Measurements from ENCODE around the gene POLR1H. TPM values are rescaled to one million over a fixed set of nuclear protein-coding genes. Genes with fewer than 3 reads are reported as not detected.

The POLR1H gene
- polyA plus RNA-seq, 1 donor from 2014 or later, result 51.4 TPM

DNA sequence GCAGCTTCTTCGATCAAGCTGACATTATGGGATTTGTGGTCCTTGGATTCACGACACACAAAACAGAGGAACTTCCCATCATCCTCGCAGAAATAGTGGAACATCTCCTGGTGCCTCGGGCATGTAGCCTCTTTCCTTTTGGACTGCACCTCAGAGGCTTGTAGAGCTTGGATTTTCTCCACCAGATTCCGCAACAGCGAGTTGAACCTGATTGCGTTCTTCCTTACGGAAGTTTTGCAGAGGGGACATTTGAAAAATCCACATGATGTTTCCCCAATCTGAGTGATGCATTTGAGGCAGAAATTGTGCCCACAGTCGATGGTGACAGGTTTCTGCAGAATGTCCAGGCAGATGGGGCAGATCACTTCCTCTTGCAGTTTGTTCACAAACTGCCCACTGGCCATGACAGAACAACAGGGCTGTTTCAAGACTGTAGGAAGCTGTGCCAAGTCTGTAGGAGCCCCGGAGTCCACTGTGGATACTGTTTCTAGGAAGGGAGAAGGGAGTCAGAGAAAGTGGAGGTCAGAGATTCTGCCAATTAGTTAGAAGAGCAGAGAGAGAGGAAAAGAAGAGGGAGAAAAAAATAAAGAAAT lies 51.4 kb downstream of the POLR1H start:
- H3K79me2 ChIP-seq (replicated peaks; ENCODE audit: insufficient read depth, low read length), result no peaks in the 10 kb centered on the region
- TF ChIP-seq EZH2 (IDR thresholded peaks at IDR 0.05; ENCODE audit: borderline replicate concordance, insufficient read depth, low read length, poor library complexity, severe bottlenecking) (no peak), POLR2AphosphoS5 (IDR thresholded peaks at IDR 0.05) (no peak), SMC3 (conservative IDR thresholded peaks at IDR 0.05; ENCODE audit: poor library complexity) (no peak), TAF1 (IDR thresholded peaks at IDR 0.05; ENCODE audit: low read depth) (no peak), EP300 (conservative IDR thresholded peaks at IDR 0.05; ENCODE audit: poor library complexity, severe bottlenecking) (no peak), MXI1 (conservative IDR thresholded peaks at IDR 0.05; ENCODE audit: poor library complexity, severe bottlenecking) (no peak), RAD21 (conservative IDR thresholded peaks at IDR 0.05) (no peak)
- TF ChIP-seq, protein P1, sequence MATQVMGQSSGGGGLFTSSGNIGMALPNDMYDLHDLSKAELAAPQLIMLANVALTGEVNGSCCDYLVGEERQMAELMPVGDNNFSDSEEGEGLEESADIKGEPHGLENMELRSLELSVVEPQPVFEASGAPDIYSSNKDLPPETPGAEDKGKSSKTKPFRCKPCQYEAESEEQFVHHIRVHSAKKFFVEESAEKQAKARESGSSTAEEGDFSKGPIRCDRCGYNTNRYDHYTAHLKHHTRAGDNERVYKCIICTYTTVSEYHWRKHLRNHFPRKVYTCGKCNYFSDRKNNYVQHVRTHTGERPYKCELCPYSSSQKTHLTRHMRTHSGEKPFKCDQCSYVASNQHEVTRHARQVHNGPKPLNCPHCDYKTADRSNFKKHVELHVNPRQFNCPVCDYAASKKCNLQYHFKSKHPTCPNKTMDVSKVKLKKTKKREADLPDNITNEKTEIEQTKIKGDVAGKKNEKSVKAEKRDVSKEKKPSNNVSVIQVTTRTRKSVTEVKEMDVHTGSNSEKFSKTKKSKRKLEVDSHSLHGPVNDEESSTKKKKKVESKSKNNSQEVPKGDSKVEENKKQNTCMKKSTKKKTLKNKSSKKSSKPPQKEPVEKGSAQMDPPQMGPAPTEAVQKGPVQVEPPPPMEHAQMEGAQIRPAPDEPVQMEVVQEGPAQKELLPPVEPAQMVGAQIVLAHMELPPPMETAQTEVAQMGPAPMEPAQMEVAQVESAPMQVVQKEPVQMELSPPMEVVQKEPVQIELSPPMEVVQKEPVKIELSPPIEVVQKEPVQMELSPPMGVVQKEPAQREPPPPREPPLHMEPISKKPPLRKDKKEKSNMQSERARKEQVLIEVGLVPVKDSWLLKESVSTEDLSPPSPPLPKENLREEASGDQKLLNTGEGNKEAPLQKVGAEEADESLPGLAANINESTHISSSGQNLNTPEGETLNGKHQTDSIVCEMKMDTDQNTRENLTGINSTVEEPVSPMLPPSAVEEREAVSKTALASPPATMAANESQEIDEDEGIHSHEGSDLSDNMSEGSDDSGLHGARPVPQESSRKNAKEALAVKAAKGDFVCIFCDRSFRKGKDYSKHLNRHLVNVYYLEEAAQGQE (IDR thresholded peaks at IDR 0.05; ENCODE audit: borderline replicate concordance), result no peak
- TF ChIP-seq, protein P2, sequence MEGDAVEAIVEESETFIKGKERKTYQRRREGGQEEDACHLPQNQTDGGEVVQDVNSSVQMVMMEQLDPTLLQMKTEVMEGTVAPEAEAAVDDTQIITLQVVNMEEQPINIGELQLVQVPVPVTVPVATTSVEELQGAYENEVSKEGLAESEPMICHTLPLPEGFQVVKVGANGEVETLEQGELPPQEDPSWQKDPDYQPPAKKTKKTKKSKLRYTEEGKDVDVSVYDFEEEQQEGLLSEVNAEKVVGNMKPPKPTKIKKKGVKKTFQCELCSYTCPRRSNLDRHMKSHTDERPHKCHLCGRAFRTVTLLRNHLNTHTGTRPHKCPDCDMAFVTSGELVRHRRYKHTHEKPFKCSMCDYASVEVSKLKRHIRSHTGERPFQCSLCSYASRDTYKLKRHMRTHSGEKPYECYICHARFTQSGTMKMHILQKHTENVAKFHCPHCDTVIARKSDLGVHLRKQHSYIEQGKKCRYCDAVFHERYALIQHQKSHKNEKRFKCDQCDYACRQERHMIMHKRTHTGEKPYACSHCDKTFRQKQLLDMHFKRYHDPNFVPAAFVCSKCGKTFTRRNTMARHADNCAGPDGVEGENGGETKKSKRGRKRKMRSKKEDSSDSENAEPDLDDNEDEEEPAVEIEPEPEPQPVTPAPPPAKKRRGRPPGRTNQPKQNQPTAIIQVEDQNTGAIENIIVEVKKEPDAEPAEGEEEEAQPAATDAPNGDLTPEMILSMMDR (IDR thresholded peaks at IDR 0.05; ENCODE audit: poor library complexity, severe bottlenecking), result no peak
- H3K9me2 ChIP-seq (ENCODE audit: insufficient read depth, low read length), result no peaks in the 10 kb centered on the region
- no peak overlapping the region for H3K4me2 ChIP-seq (ENCODE audit: low read length)
- no peak overlapping the region for H3K4me3 ChIP-seq (ENCODE audit: low read length)
- H3K27me3 ChIP-seq (ENCODE audit: insufficient read depth, low read depth, low read length), result peaks cover 26% of the 10 kb centered on the region
- no peaks in the 10 kb centered on the region for H4K20me1 ChIP-seq (ENCODE audit: insufficient read depth)
- H3K27ac ChIP-seq (ENCODE audit: low read length), result no peak overlapping the region
- H3F3A ChIP-seq (ENCODE audit: insufficient read depth, low read length, poor library complexity, severe bottlenecking), result no peaks in the 10 kb centered on the region
- no peak overlapping the region for H3K9ac ChIP-seq (ENCODE audit: low read length)
- no peak overlapping the region for H2AFZ ChIP-seq (ENCODE audit: low read depth, low read length)
- no peaks in the 10 kb centered on the region for H3K9me3 ChIP-seq (ENCODE audit: low read length)
- no peaks in the 10 kb centered on the region for H3K36me3 ChIP-seq (ENCODE audit: insufficient read depth, low read length)

DNA sequence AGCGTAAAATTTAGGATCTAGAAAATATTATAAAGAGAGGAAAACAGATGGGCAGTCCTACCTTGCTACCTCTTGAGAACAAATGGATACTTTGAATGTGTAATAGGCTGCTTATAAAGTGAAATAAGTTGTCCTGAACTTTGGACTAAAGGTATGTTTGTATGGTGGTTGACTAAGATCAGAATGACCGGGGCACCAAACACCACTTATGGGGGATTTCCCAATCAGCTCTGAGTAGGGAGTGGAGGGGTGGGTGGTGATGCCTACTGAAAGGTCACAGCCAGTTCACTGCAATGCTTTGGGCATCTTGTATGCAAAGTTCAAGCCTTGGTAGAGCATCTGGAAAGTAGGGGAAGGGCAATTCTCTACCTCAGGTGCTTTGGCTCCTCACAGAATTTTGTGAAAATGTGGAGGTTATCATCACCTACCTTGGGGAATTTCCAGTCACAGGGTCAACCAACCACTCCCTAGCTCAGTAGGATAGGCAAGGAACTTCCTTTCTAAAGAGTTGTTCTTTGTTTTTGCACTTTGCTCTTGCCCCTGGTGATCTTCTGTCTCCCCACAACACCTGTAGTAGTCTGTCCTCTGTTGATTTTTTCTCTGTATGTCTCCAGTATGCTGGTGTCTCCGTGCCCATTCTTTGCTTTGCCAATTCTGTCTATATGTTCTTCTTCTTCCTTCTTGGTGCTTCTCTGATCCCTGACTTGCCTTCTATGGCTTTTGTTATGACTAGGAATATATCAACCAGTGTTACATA lies 52.1 kb downstream of the POLR1H start, which contains the start of gene TRIM31:
Gene TRIM31 (minus strand): TSS at position 88 of the 757 bp plus-strand sequence. CDS start 285 bp downstream, outside the sequence.
- Histone ChIP-seq H3K27me3 (ENCODE audit: insufficient read depth, low read depth, low read length) (peaks cover 26% of the 10 kb centered on the region), H3K4me3 (ENCODE audit: low read length) (no peak within 1 kb of the TSS), H3F3A (ENCODE audit: insufficient read depth, low read length, poor library complexity, severe bottlenecking) (no peaks in the 10 kb centered on the region), H3K9me2 (ENCODE audit: insufficient read depth, low read length) (no peaks in the 10 kb centered on the region), H3K9ac (ENCODE audit: low read length) (no peak within 1 kb of the TSS), H2AFZ (ENCODE audit: low read depth, low read length) (no peak within 1 kb of the TSS), H3K79me2 (replicated peaks; ENCODE audit: insufficient read depth, low read length) (no peaks in the 10 kb centered on the region), H3K27ac (ENCODE audit: low read length) (no peak within 1 kb of the TSS), H3K9me3 (ENCODE audit: low read length) (no peaks in the 10 kb centered on the region), H4K20me1 (ENCODE audit: insufficient read depth) (no peaks in the 10 kb centered on the region), H3K4me2 (ENCODE audit: low read length) (no peak within 1 kb of the TSS), H3K36me3 (ENCODE audit: insufficient read depth, low read length) (no peaks in the 10 kb centered on the region)
- TF ChIP-seq, protein P1 (IDR thresholded peaks at IDR 0.05; ENCODE audit: borderline replicate concordance), result no peak
- TF ChIP-seq RAD21 (conservative IDR thresholded peaks at IDR 0.05) (no peak), EP300 (conservative IDR thresholded peaks at IDR 0.05; ENCODE audit: poor library complexity, severe bottlenecking) (no peak), POLR2AphosphoS5 (IDR thresholded peaks at IDR 0.05) (no peak), SMC3 (conservative IDR thresholded peaks at IDR 0.05; ENCODE audit: poor library complexity) (no peak)
- TF ChIP-seq, protein P2 (IDR thresholded peaks at IDR 0.05; ENCODE audit: poor library complexity, severe bottlenecking), result no peak
